GM08714 (cell line): ENCODE results near the gene WNT5B.

Experiments used
- H3K4me3 ChIP-seq: fragments of 200-500 bp; sonication (Bioruptor generic); 2 replicates; pipeline ENCODE4 v1.5.1; 2014; ENCODE audit warnings: mild to moderate bottlenecking, low read length, inconsistent platforms
- ZNF274 ChIP-seq: IDR thresholded peaks from 2 replicates; pipeline ENCODE4 v1.6.1; 2012; ENCODE audit warnings: mild to moderate bottlenecking, low read depth, low read length

The WNT5B gene

GRCh38 chr12:1663440-1664132 is 34.6 kb downstream of the WNT5B start:
- TF ChIP-seq ZNF274: no peak
- no peak overlapping the region for H3K4me3 ChIP-seq

GRCh38 chr12:1665366-1665765 is 36.3 kb downstream of the WNT5B start:
- H3K4me3 ChIP-seq: no peak overlapping the region
- TF ChIP-seq ZNF274: no peak

- no peak overlapping the region for H3K4me3 ChIP-seq
- TF ChIP-seq ZNF274: no peak
Measured at GRCh38 chr12:1666215-1666614, 37.2 kb downstream of the WNT5B start.

GRCh38 chr12:1666685-1667162 is 37.7 kb downstream of the WNT5B start:
- no peak for TF ChIP-seq ZNF274
- no peak overlapping the region for H3K4me3 ChIP-seq

GRCh38 chr12:1668833-1669543 is 40.0 kb downstream of the WNT5B start:
- no peak overlapping the region for H3K4me3 ChIP-seq
- no peak for TF ChIP-seq ZNF274

GRCh38 chr12:1670358-1671268 is 41.6 kb downstream of the WNT5B start:
- H3K4me3 ChIP-seq: no peak overlapping the region
- TF ChIP-seq ZNF274: no peak

GRCh38 chr12:1676043-1676442 is 47.0 kb downstream of the WNT5B start:
- H3K4me3 ChIP-seq: no peak overlapping the region
- TF ChIP-seq ZNF274: no peak

GRCh38 chr12:1680804-1681492 is 51.9 kb downstream of the WNT5B start:
- no peak overlapping the region for H3K4me3 ChIP-seq
- TF ChIP-seq ZNF274: no peak

GRCh38 chr12:1681493-1681807 is 52.4 kb downstream of the WNT5B start:
- no peak for TF ChIP-seq ZNF274
- no peak overlapping the region for H3K4me3 ChIP-seq

GRCh38 chr12:1688086-1688710 is 59.2 kb downstream of the WNT5B start:
- no peak overlapping the region for H3K4me3 ChIP-seq
- TF ChIP-seq ZNF274: no peak

GRCh38 chr12:1690578-1691122 is 61.6 kb downstream of the WNT5B start, which contains the start of gene ADIPOR2:
Gene ADIPOR2 (plus strand): TSS chr12:1691070. CDS start chr12:1754344, 63,274 bp downstream.
- TF ChIP-seq ZNF274: no peak
- H3K4me3 ChIP-seq: peak within 1 kb of the TSS; percentile 78

GRCh38 chr12:1691123-1692007 is 62.3 kb downstream of the WNT5B start:
- TF ChIP-seq ZNF274: no peak
- H3K4me3 ChIP-seq: peak overlapping the region; percentile 77
